GM12874 (cell line): Measurements from ENCODE around the gene FRMD4A.

Source experiments
- CTCF ChIP-seq: IDR thresholded peaks from 2 replicates; pipeline ENCODE4 v1.5.1; 2011; ENCODE audit warnings: low read depth, mild to moderate bottlenecking, control low read depth, low read length, moderate library complexity; ENCODE audit not compliant: insufficient read depth

The FRMD4A gene

GRCh38 chr10:14293526-14293925 lies 37.2 kb downstream of the FRMD4A start:
- no peak for TF ChIP-seq CTCF

GRCh38 chr10:14291296-14291695 lies 39.4 kb downstream of the FRMD4A start:
- TF ChIP-seq CTCF: no peak

GRCh38 chr10:14285941-14286560 lies 44.7 kb downstream of the FRMD4A start:
- no peak for TF ChIP-seq CTCF

- no peak for TF ChIP-seq CTCF
Observed at GRCh38 chr10:14282276-14282675, 48.4 kb downstream of the FRMD4A start.

- TF ChIP-seq CTCF: no peak
Observed at GRCh38 chr10:14278533-14278932, 52.2 kb downstream of the FRMD4A start.

GRCh38 chr10:14276210-14276609 lies 54.5 kb downstream of the FRMD4A start:
- no peak for TF ChIP-seq CTCF

- TF ChIP-seq CTCF: no peak
Observed at GRCh38 chr10:14271621-14272020, 59.1 kb downstream of the FRMD4A start.
